ENCODE results near the gene HSPH1.

DNA sequence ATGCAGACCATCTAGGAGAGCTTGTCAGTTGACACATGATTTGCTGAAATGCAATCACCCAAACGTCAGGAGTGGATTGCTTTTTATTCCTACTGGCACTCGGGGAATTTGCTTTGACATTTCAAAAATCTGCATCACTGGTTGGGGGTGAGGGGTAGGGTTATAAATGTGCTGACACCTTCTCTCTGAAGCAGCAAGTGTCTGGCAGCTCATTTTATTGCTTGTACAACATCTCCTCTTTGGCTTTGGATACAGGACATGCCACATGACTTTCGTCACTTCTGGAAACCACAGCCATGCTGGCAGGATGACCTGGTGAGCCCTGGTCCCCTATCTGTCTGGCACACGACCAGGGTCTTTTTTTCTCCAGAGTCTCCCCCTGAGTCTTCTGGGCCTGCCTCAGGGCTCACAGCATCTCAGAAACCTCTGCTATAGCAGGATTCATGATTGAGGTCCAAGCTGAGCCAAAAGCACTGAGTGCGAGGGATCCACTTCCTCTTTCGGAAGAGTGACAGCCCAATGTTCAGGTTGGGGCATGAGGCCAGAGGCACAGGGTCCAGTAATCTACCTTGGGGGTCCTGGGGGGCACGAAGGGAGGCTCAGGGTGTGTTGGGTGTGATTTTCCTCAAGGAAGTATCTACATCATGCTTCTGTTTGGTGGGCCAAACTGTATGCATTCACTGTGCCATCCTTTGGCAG lies 60.1 kb downstream of the HSPH1 start:
- no peak for TF ChIP-seq YY1 (IDR thresholded peaks at IDR 0.05; ENCODE audit: insufficient read depth, insufficient read length)
- no peak for TF ChIP-seq ZNF274 (IDR thresholded peaks at IDR 0.05; ENCODE audit: low read depth, low read length)

Data from NT2/D1 (cell line).